ENCODE measurements around the gene IL22RA2.
"Not testable (repeated sequence)": the region's sequence is repeated elsewhere in the genome, so short reads cannot be mapped to it uniquely, and the experiment has no call there.

Gene IL22RA2

DNA sequence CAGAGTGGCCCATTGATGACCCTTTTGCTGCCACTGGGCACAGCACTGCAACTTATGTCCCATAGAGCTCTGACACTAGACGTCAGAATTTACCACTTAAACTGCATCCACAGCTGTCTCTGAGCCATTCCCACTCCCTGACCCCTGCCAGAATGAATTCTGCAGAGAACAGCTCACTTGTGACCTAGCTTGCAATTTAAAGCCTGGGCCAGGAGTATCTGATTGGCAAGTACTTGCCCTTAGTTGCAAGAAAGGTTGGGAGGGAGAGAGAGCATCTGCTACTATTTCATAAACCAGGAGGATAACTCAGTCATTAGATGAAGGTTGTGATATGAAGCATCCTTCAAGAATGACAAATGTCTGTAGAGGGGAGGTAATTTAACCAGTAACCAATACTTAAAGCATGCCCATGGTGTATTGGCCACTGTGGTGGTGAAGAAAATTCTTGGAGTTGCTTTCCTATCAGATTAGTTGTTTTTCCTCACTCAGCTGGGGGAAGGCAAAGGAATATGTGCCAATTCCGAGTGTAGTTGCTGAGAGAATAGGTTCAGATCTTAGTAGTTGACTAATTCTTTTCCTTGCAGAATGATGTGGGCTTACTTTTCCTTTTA is 46.5 kb downstream of the IL22RA2 start:
- no peak for DNase-seq (ENCODE audit: low read depth in 2 of 3, low spot score in 2 of 3)

DNA sequence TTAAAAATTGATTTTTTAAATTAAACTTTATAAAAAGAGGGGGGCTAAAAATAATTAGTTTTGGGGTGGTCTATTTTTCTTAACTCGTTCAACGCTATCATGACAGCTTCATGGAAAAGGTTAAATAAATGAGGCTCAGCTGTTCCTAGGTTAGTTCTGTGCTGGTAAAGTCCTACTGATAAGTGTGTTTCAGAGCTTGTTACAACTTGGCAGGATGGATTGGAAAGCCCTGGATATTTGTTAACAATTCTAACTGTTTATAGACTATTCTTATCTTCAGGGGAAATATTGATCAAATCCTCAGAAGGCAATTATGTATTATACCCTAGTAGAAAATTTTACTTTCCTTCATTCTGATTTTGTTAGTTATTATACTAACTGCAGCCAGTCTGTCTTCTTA is 50.4 kb downstream of the IL22RA2 start:
- no peak for DNase-seq (ENCODE audit: low read depth in 2 of 3, low spot score in 2 of 3)

- DNase-seq (ENCODE audit: low read depth in 2 of 3, low spot score in 2 of 3) = no peak
Measured at GRCh38 chr6:137122612-137123011, 50.8 kb downstream of the IL22RA2 start.

DNA sequence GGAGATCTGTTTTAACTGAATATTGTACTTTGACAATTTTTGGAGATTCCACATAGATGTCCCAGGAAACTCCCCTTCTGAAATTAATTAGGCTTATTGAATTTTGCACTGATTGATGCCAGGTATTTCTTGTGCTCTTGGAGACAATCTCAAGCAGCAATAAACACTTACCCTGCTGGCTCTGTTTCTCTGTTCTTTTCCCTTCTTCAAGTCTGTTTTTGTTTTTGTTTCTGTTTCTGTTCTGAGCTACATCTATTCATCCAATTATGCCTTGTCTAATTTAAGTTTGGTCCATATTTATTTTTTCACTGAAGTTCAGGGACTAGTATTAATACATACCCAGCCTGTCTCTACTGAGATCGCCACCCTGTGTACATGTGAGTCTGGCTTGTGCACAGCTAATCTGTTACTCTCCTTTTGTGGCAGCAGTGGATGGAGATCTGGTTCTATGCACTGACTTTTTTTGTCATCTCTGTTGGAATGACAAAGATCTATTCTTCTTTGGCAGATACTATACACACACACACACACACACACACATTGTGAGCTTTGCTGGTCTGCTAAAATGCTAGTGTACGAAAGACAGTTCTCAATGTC is 51.9 kb downstream of the IL22RA2 start:
- no peak for DNase-seq (ENCODE audit: low read depth in 2 of 3, low spot score in 2 of 3)

DNA sequence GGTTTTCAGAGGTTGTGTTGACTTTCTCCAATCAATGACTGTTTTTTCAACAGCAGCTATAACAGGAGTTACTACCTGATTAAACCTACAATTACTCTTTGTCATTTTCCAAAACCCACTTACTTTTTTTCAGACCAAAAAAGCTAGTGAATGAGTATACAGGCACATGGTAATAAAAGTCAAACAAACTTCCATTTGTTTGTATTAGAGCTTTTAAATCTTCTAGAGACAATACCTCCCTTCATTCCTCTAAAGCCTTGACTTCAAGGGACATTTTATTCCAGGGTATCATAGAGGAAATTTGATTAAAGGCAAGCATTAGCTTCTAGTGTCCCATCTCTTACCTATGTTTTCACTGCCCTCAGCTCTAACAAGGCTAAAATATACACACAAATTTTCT is 52.7 kb downstream of the IL22RA2 start:
- no peak for DNase-seq (ENCODE audit: low read depth in 2 of 3, low spot score in 2 of 3)

DNA sequence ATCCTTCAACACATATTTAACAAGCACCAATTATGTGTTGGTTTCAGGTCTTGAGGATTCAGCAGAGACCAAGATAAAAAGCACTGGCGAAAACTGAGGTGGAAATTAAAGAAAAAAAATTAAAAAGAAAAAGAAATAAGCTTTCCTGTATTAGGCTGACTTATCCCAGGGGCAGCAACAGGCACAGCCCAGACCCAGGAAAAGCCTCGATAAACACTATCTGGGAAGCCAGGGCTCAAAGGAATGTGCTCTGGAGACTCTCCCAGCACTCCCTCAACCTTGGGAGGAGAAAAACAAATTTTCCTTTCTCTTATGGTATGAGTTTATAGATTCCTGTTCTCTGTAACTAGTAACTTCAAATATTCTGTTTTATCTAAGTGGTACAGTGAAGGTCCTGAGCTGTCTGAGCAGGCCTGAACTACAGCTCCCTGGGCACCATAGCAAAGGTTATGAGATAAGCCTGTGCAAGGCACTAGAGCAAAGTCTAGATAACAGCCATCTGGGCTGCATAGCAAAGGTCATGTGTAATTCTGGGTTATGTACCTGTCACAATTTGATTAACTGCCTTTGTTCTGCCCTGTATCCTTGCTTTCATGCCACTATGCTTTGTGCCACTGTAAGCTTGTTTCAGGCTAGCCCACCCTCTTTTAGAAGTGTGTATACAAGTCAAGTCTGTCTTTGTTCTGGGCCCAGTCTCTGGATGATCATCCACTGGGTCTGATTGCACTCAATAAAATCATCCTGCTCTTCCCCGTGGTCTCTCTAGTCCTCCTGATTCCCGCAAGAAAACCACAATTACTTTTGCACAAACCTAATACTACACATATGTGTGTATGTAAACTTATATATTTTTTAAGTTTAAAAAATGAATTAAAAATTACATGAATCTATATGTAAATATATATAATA is 54.0 kb downstream of the IL22RA2 start:
- no peak for DNase-seq (ENCODE audit: low read depth in 2 of 3, low spot score in 2 of 3)

DNA sequence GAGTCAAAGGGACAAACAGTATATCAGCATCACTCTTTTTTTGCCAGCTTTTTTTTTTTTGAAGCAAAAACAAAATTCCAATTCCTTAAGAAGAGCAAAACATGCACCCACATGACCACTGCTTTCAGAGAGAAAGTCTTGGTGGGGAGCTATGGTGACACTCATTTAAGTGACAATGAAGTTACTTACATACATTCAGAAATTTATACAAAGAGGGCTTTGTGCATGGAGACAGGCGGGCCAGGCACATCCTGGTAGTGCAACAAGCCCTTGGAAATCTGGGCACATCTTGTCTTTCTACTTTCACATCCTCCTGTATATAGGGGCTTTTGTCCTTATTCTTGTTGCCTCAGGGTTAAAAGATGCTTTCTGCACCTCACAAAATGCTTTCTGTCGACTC is 55.9 kb downstream of the IL22RA2 start:
- DNase-seq (ENCODE audit: low read depth in 2 of 3, low spot score in 2 of 3) = no peak

DNA sequence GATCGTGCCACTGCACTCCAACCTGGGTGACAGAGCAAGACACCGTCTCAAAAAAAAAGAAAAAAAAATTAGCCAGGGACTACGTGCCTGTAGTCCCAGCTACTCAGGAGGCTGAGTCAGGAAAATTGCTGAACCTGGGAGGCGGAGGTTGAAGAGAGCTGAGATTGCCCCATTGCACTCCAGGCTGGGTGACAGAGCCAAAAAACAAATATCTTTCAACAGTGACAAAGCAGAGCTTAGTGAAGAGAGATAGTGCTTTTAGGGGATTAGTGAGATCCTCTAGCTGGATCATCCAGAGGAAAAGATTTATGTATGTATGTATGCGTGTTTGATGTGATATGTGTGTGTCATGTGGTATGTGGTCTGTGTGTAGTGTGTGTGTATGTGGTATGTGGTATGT is 56.6 kb downstream of the IL22RA2 start:
- no peak for DNase-seq (ENCODE audit: low read depth in 2 of 3, low spot score in 2 of 3)

- no peak for DNase-seq (ENCODE audit: low read depth in 2 of 3, low spot score in 2 of 3)
Measured at GRCh38 chr6:137115658-137116057, 57.8 kb downstream of the IL22RA2 start.

- DNase-seq (ENCODE audit: low read depth in 2 of 3, low spot score in 2 of 3) = no peak
Measured at GRCh38 chr6:137112067-137112355, 61.4 kb downstream of the IL22RA2 start.

DNA sequence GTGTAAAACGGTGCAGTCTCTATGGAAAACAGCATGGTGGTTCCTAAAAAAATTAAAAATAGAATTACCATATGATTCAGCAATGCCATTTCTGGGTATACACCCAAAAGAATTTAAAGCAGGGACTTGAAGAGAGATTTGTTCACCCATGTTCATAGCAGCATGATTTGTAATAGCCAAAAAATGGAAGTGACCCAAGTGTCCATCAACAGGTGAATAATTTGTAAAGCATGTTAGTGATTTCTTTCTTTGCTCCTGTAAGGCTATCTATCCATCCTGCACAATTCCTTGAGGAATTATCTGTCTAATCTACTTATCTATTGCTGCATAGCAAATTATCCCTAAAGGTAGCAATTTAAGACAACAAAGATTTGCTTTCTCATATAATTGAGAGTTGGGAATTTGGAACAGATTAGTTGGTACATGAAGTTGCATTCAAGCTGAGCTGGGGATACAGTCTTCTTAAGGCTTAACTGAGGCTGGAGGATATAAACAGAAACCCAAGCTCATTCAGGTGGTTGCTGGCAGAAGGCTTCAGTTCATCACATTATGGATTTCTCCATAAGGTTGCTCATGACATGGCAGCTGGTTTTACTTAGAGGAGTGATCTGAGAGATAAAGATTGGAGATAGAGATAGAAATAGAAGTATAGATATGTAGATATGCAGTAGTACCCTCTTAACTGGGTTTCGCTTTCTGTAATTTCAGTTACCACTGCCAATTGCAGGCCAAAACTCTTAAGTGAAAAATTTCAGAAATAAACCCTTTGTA is 62.0 kb downstream of the IL22RA2 start:
- DNase-seq (ENCODE audit: low read depth in 2 of 3, low spot score in 2 of 3) = no peak

DNA sequence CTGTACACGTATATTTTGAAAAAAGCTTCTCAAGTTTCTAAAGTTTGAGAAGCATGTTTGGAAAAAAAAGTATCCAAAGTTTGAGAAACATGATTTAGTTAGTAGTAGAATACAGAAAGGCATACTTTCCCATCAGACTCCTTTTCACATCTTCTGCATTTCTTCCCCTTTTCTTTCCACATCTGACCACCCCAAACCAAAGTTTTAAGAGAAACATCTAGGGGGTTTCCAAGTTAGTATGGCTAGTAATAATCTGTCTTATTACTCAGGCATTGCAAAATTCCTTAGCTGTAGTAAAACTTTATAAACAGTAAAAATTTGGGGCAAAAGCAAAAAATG is 65.7 kb downstream of the IL22RA2 start:
- DNase-seq (ENCODE audit: low read depth in 2 of 3, low spot score in 2 of 3) = no peak

GRCh38 chr6:137107047-137107766 is 66.2 kb downstream of the IL22RA2 start:
- DNase-seq (ENCODE audit: low read depth in 2 of 3, low spot score in 2 of 3) = not testable (repeated sequence)

- no peak for DNase-seq (ENCODE audit: low read depth in 2 of 3, low spot score in 2 of 3)
Measured at GRCh38 chr6:137106183-137106582, 67.3 kb downstream of the IL22RA2 start.

DNA sequence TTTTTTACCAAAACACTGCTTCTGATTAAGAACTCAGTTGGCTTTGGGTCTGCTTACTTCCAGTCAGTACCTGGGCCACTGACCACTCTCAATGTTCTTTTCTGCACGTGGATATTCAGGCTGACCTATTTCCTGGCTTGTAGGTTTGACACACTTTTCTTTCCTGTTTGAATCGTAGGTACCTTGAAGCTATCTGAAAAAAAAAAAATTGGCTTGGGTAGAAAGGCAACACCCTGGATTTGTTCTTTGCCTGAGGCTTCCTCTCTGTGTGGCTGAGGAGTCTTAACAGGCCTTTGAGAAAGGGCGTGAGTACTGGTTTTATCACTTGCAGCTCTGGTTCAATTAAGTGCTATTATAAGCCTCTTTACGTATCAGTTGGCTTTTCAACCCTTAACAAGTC is 68.1 kb downstream of the IL22RA2 start:
- no peak for DNase-seq (ENCODE audit: low read depth in 2 of 3, low spot score in 2 of 3)

GRCh38 chr6:137104926-137105325 is 68.5 kb downstream of the IL22RA2 start:
- no peak for DNase-seq (ENCODE audit: low read depth in 2 of 3, low spot score in 2 of 3)

DNA sequence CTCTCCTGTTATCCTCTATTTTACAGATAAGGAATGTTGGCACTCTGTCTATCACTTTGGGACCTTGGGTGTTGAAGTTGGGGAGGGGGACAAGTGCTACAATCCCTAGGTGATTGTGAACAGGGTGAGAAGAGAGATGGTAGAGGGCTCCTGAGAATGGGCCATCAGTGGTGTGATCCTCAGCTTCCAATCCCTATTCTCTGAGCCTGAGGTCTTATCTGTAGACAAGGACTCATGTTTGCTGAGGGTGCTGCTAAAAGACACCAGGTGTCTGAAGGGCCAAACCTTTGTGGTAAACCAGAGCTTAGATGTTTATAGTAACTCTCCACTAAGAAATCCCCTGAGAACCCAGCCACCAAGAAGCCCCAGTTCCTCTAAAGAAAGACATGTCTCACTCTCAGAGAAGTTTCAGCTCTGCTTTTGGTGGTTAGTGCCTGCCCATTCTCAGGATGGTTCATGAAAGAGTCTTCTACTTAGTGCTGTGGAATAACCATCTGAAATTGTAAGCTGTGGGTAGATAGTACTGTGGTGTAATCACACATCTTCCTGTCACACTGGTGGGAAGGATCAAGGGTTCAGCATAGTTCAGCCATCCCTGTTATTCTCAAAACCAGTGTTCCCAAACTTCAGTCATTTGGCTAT is 70.5 kb downstream of the IL22RA2 start:
- no peak for DNase-seq (ENCODE audit: low read depth in 2 of 3, low spot score in 2 of 3)

- no peak for DNase-seq (ENCODE audit: low read depth in 2 of 3, low spot score in 2 of 3)
Measured at GRCh38 chr6:137102050-137102848, 71.2 kb downstream of the IL22RA2 start.

DNA sequence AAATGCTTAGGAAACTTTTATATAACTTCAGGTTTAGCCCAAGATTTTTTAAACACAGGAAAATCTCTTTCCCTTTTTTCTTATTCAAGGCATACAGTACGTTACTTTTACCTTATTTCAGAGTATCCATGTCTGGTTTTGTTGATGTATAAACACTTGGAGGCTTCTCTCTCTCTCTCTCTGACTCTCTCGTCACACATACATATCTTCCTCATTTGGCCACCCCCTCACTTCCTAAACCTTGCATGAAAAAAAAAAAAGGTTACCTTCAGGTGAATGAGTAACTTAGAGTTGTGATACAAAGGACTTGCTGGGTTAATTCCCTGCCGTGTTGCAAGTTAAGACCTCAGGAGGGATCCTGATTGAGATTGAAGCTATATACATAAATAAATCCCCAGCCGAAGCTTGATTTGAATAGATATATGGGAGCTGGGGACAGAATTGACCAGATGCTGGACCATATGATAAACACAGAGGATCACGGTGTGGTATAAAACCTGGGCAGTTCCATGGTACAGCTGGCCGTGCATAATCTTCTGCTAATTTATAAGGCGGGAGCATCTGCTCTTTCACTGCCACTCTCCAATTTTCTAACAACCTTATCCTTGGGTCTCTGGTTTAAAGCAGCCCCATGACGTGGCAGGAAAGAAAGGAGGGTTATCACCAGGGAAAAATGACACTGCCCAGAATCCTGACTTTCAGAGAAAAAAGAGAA is 73.6 kb downstream of the IL22RA2 start:
- no peak for DNase-seq (ENCODE audit: low read depth in 2 of 3, low spot score in 2 of 3)
